Neural progenitor cell (in vitro differentiated cells): Measurements from ENCODE around the gene TMEM231.

Experiments used
- CTCF ChIP-seq: fragments of 200-600 bp; sonication (generic); IDR thresholded peaks from 2 replicates; pipeline ENCODE4 v1.5.1; 2017; ENCODE audit warnings: antibody characterized with exemption, mild to moderate bottlenecking
- EZH2 ChIP-seq: fragments of 200-600 bp; sonication (generic); IDR thresholded peaks from 2 replicates; pipeline ENCODE4 v1.6.1; 2017; ENCODE audit warnings: antibody characterized with exemption, mild to moderate bottlenecking, moderate library complexity
- EZH2phosphoT487 ChIP-seq: fragments of 200-600 bp; sonication (generic); IDR thresholded peaks from 2 replicates; pipeline ENCODE4 v1.6.1; 2017; ENCODE audit warnings: antibody characterized with exemption

GRCh38 chr16:75584108-75584507, 28.1 kb upstream of the TMEM231 start:
- TF ChIP-seq CTCF (no peak), EZH2 (no peak), EZH2phosphoT487 (no peak)
